Inferior parietal cortex (tissue), 1 donor: ENCODE measurements around the gene ANAPC2.

Source experiments
- DNase-seq: peaks from one replicate; pipeline ENCODE4 v3.0.0-alpha.2; 2016; ENCODE audit errors: extremely low spot score

The ANAPC2 gene

GRCh38 chr9:137192859-137193258 lies 4.5 kb upstream of the ANAPC2 start:
- DNase-seq, result no peak

GRCh38 chr9:137192448-137192780 lies 4.1 kb upstream of the ANAPC2 start:
- DNase-seq, result no peak

GRCh38 chr9:137191691-137192447 lies 3.5 kb upstream of the ANAPC2 start:
- no peak for DNase-seq

GRCh38 chr9:137191245-137191644 lies 2.9 kb upstream of the ANAPC2 start:
- no peak for DNase-seq

- DNase-seq, result no peak
Measured at GRCh38 chr9:137190315-137190856, 2.0 kb upstream of the ANAPC2 start.

GRCh38 chr9:137189297-137190295 lies 1.2 kb upstream of the ANAPC2 start:
- no peak for DNase-seq

- no peak for DNase-seq
Measured at GRCh38 chr9:137188086-137188489, 272 bp downstream of the ANAPC2 start.

GRCh38 chr9:137187386-137187785 lies 974 bp downstream of the ANAPC2 start:
- DNase-seq, result no peak

- no peak for DNase-seq
Measured at GRCh38 chr9:137186385-137186784, 2.0 kb downstream of the ANAPC2 start.

- DNase-seq, result no peak
Measured at GRCh38 chr9:137185921-137186320, 2.4 kb downstream of the ANAPC2 start.

GRCh38 chr9:137184881-137185660 lies 3.3 kb downstream of the ANAPC2 start:
- DNase-seq, result no peak

GRCh38 chr9:137183980-137184595 lies 4.3 kb downstream of the ANAPC2 start:
- DNase-seq, result no peak

GRCh38 chr9:137182836-137183235 lies 5.5 kb downstream of the ANAPC2 start:
- no peak for DNase-seq

- DNase-seq, result no peak
Measured at GRCh38 chr9:137181680-137182079, 6.7 kb downstream of the ANAPC2 start.

- no peak for DNase-seq
Measured at GRCh38 chr9:137180491-137180890, 7.9 kb downstream of the ANAPC2 start.

- DNase-seq, result no peak
Measured at GRCh38 chr9:137179761-137180160, 8.6 kb downstream of the ANAPC2 start.

GRCh38 chr9:137178939-137179630 lies 9.3 kb downstream of the ANAPC2 start:
- DNase-seq, result no peak

- no peak for DNase-seq
Measured at GRCh38 chr9:137178201-137178938, 10.0 kb downstream of the ANAPC2 start.

- no peak for DNase-seq
Measured at GRCh38 chr9:137176302-137177182, 11.8 kb downstream of the ANAPC2 start.
